Activated T-helper 1 cell treated with anti-CD3 and anti-CD28 coated beads, Interleukin-12 subunit alpha, Interleukin-12 subunit beta, Interleukin-2, Interleukin-4 antibody, amounts not matched to agents 30 ng/mL and 10 ng/mL and 1 ng/mL, durations not matched to agents 14 hours and 24 hours and 36 hours (primary cell): ENCODE measurements around the gene GRIK4. TPM values are rescaled to one million over a fixed set of nuclear protein-coding genes. Genes with fewer than 3 reads are reported as not detected.

Experiments used
- DNase-seq: peaks from one replicate; pipeline ENCODE4 v3.0.0; 2021; ENCODE audit warnings: low spot score
- H3K27ac Mint-ChIP-seq: one replicate; pipeline ENCODE4 v1.8.0; 2021; ENCODE audit warnings: mild to moderate bottlenecking, mixed read lengths
- H3K27me3 Mint-ChIP-seq: one replicate; pipeline ENCODE4 v1.8.0; 2022; ENCODE audit warnings: mild to moderate bottlenecking, moderate library complexity, mixed read lengths; ENCODE audit not compliant: insufficient read depth
- H3K36me3 Mint-ChIP-seq: one replicate; pipeline ENCODE4 v1.8.0; 2021; ENCODE audit warnings: low read depth, mixed read lengths
- H3K4me1 Mint-ChIP-seq: one replicate; pipeline ENCODE4 v1.8.0; 2021; ENCODE audit warnings: low read depth, mixed read lengths
- H3K4me3 Mint-ChIP-seq: one replicate; pipeline ENCODE4 v1.8.0; 2021; ENCODE audit warnings: mild to moderate bottlenecking, moderate library complexity, mixed read lengths
- H3K9me3 Mint-ChIP-seq: one replicate; pipeline ENCODE4 v1.8.0; 2021; ENCODE audit warnings: mixed read lengths
- intact Hi-C: fragments of 100-400 bp; cut with micrococcal nuclease; formaldehyde crosslinking; loops from one replicate; pipeline ENCODE4 v1.15.1; 2024
- total RNA-seq: library from RNA; stranded (reverse); gene quantifications from 2 replicates; pipeline ENCODE4 v1.2.3, GENCODE V29; 2022

Gene GRIK4
- total RNA-seq, 1 donor from 2014 or later = 0.16 TPM

DNA sequence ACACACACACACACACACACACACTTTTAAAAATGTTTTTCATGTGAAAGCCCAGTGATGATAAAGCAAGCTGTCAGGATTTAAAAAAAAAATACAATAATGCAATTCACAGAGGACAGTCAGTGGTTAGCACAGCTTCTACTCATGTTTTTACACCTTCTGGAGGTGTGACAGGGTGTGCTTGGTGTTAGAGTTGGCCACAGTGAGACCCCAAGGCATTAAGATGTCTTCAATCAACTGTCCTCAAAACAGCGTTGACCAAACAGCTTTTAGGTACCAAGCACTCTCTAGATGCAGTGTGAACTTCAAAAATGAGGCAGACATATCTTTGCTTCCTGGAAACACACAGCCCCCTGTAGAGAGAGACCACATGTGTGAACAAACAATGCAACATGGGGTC is 346.0 kb downstream of the GRIK4 start:
- Mint-ChIP-seq H3K36me3 (no peaks in the 10 kb centered on the region), H3K27ac (no peak overlapping the region), H3K27me3 (peaks cover 3% of the 10 kb centered on the region), H3K4me3 (no peak overlapping the region), H3K9me3 (no peaks in the 10 kb centered on the region), H3K4me1 (no peaks in the 10 kb centered on the region)
- DNase-seq = no peak
- intact Hi-C loops = no loop called here

DNA sequence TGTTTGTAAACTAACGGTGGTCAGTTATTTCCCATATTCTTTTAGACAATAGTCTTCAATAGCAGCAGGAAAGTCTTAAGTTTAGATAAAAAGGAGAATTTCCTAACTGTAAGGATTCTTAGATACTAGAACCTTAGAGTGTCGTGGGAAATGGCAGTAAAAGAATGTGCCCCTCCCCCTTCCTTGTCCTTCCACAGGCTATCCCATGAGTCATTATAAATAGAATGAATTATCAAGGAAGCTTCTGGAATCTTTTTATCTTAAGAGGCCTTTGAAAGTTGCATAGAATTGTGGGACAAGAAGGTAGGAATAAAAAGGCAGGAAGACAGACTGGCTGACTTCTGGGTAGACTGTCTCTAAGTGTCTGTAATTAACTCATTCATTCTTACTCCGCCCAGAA is 347.2 kb downstream of the GRIK4 start:
- Mint-ChIP-seq H3K9me3 (no peaks in the 10 kb centered on the region), H3K4me3 (no peak overlapping the region), H3K4me1 (no peaks in the 10 kb centered on the region), H3K27me3 (peaks cover 3% of the 10 kb centered on the region), H3K27ac (no peak overlapping the region), H3K36me3 (no peaks in the 10 kb centered on the region)
- intact Hi-C loops = no loop called here
- DNase-seq = no peak

DNA sequence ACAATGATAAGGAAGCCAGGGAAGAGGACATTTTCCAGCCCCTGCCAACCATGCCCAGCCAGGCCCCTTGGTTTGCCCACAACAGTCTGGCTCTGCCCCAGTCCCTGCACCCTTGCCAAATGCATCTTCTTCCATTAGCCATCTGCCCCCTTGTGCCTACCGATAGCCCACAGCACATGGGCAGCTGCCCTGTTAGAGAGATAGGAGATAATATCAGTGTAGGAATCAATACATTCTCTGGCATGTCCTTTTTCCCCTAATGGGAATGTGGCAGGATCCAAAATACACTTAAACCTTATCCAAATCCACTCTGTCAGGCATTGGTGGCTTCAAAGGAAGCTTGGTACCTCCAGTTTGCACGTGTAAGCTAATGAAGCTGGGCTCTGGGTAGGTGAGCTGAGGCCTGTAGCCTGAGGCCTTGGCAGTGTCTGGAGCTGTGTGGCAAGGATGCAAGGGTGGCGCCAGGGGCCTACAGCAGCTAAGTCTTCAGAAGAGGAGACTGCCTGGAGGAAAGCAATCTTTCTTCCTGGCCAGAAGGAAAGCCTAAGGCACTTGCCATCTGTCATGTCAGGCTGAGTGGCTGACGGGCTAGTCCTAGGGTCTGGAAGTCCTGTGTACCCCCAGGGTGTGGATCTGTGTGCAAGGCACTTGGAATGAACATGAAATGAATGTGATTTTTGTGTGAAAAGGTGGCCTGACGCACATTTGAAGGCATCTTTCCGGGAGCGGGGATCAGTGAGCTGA is 348.2 kb downstream of the GRIK4 start:
- H3K4me1 Mint-ChIP-seq = no peaks in the 10 kb centered on the region
- H3K27ac Mint-ChIP-seq = no peak overlapping the region
- H3K4me3 Mint-ChIP-seq = no peak overlapping the region
- peaks cover 3% of the 10 kb centered on the region for H3K27me3 Mint-ChIP-seq
- H3K36me3 Mint-ChIP-seq = no peaks in the 10 kb centered on the region
- intact Hi-C loops = no loop called here
- no peaks in the 10 kb centered on the region for H3K9me3 Mint-ChIP-seq
- no peak for DNase-seq

DNA sequence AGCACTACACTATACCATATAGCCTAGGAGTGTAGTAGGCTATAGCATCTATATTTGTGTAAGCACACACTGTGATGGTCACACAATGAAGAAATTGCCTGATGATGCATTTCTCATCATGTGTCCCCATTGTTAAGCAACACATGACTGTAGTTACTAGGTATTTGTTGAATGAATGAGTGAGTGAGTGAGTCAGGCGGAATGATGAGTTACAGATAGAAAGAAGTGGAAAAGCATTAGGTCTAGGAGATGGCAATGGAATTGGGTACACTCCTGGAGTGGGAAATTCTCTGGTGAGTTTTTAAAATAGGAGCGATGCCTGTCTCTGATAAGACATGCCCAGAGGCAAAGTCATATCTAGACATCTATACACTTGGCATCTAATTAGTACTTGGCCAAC is 351.8 kb downstream of the GRIK4 start:
- H3K4me1 Mint-ChIP-seq = no peaks in the 10 kb centered on the region
- intact Hi-C loops = no loop called here
- H3K9me3 Mint-ChIP-seq = no peaks in the 10 kb centered on the region
- H3K4me3 Mint-ChIP-seq = no peak overlapping the region
- H3K36me3 Mint-ChIP-seq = no peaks in the 10 kb centered on the region
- no peak for DNase-seq
- no peak overlapping the region for H3K27ac Mint-ChIP-seq
- no peaks in the 10 kb centered on the region for H3K27me3 Mint-ChIP-seq

DNA sequence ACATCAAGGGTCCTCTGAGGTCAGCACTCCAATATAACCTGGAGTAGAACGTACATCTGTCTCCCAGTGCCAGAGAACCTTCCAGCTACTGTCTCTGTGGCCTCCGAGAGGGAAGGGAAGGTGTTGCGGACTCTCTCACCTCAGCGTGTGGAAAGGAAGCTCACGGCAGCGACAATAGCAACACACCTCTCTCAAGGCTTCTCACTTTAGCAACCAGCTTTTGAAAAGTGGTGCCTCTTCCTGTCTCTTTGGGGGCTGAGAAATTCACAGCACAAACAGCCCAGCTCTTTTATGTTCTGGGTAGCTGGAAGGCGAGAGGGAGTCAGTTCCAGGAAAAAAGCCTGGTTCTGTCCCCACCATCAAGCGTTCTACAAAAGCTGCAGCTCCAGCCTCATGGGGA is 355.5 kb downstream of the GRIK4 start:
- Mint-ChIP-seq H3K27ac (no peak overlapping the region), H3K4me1 (no peaks in the 10 kb centered on the region), H3K36me3 (no peaks in the 10 kb centered on the region)

DNA sequence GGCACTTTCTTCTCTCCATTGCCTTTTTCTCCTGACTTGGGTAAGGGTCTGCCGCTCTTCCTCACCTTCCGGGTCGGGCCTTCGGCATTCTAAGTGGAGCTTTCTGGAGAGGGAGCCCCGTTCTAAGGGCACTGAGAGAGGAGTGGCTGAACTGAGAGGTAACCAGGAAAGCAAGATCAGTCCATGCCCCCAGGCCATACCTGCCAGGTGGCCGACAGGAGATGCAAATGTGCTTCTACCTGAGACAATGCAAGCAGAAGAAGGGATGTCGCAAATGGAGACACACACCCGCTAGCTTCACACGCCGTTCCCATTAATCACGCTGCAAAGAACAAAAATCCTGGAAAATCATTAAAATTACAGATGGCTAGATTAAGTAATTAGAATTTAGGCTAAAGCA is 356.0 kb downstream of the GRIK4 start:
- H3K36me3 Mint-ChIP-seq = no peaks in the 10 kb centered on the region
- DNase-seq = no peak
- H3K4me3 Mint-ChIP-seq = no peak overlapping the region

More for the DNA sequence above, 355.5 kb downstream of the GRIK4 start:
- intact Hi-C loops = no loop called here
- Mint-ChIP-seq H3K9me3 (no peaks in the 10 kb centered on the region), H3K27me3 (peaks cover 3% of the 10 kb centered on the region), H3K4me3 (no peak overlapping the region)
- DNase-seq = no peak

DNA sequence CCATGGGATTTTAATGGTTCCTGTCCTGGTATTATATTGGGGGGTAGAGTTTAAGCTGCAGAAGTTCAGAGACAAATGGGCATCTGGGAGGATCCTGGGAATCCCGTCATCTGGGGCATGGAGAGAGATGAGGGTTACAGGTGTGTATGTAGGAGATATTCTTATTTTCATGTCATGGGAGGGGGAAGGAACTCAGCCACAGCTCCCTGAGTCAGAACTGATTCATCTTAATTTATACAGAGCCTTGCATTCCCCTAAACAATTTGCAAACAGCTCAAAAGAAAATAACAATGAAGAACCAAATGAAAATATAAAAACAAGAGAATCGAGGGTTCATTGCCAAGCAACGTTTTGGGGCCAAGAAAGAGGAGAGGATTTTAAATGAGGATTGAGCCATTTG is 356.4 kb downstream of the GRIK4 start:
- no peaks in the 10 kb centered on the region for H3K4me1 Mint-ChIP-seq
- H3K4me3 Mint-ChIP-seq = no peak overlapping the region
- H3K9me3 Mint-ChIP-seq = no peaks in the 10 kb centered on the region
- H3K27ac Mint-ChIP-seq = no peak overlapping the region
- intact Hi-C loops = no loop called here
- H3K36me3 Mint-ChIP-seq = no peaks in the 10 kb centered on the region
- DNase-seq = no peak
- H3K27me3 Mint-ChIP-seq = peaks cover 3% of the 10 kb centered on the region

More for the DNA sequence above, 356.0 kb downstream of the GRIK4 start:
- intact Hi-C loops = no loop called here
- Mint-ChIP-seq H3K27ac (no peak overlapping the region), H3K4me1 (no peaks in the 10 kb centered on the region), H3K27me3 (peaks cover 3% of the 10 kb centered on the region), H3K9me3 (no peaks in the 10 kb centered on the region)

DNA sequence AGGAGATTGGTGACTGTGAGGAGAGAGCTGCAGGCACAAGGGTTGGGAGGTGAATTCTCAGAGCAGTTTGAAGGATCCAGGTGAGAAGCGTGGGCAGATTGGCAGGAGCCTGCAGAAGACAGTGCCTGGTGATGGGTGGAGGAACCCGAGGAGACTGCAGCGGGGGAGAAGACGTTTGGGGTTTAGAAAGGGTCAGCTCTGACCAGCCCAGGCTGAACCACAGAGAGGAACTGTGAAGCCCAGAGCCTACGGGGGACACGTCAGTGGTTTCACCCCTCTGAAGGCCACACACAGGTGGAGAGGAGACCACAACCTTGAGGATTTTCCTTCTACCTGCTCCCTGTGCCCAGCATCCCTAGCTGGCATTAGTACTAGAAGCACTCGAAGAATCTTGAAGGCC is 357.5 kb downstream of the GRIK4 start:
- H3K27me3 Mint-ChIP-seq = peaks cover 6% of the 10 kb centered on the region
- H3K4me1 Mint-ChIP-seq = no peaks in the 10 kb centered on the region
- no peak for DNase-seq
- intact Hi-C loops = no loop called here
- no peak overlapping the region for H3K27ac Mint-ChIP-seq
- no peak overlapping the region for H3K4me3 Mint-ChIP-seq
- no peaks in the 10 kb centered on the region for H3K36me3 Mint-ChIP-seq
- no peaks in the 10 kb centered on the region for H3K9me3 Mint-ChIP-seq

DNA sequence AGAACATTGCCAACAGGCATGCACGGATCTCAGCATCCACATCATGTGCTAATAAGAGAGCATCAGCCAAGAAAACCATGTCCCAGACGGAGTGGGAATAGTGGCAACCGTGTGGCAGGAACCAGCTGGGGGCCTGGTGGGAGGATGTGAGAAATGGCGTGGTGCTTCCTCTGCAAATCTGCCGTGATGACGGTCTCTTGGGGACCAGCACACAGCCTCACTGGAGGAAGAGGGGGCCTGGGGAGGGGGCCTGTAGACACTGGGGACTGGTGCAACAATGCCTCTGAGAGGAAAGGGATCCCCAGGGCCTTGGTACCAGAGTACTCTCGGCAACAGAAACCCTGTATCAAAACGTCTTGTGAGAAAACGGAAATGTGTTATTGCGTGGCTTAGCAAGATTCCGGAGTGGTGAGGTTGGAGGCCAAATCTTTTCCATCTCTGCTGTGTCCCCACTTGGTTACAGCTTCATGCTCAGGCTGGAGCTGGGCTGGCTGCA is 358.0 kb downstream of the GRIK4 start:
- H3K9me3 Mint-ChIP-seq = no peaks in the 10 kb centered on the region
- no peaks in the 10 kb centered on the region for H3K36me3 Mint-ChIP-seq
- H3K4me3 Mint-ChIP-seq = no peak overlapping the region
- intact Hi-C loops = no loop called here
- no peak for DNase-seq
- no peak overlapping the region for H3K27ac Mint-ChIP-seq
- H3K27me3 Mint-ChIP-seq = peaks cover 6% of the 10 kb centered on the region
- no peaks in the 10 kb centered on the region for H3K4me1 Mint-ChIP-seq

DNA sequence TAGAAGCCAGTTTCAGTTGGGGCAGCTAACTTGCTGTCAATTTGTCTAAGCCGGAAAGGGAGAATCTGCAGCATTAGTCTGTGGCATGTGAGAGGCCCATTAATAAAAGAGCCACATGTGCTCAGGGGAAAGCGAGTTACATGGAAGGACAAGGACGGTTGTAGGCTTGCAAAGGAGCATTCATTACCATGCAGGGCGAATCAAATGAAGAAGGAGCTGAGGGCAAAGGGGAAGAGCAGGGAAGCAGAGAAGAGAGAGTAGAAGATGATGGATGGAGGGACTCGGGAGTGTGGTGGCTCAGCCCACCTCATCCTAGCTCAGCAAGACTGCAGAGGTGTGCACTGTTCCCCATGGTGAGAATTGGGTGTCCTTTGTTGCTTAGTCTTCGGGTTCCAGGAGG is 359.6 kb downstream of the GRIK4 start:
- Mint-ChIP-seq H3K9me3 (peaks cover 1% of the 10 kb centered on the region), H3K4me3 (no peak overlapping the region), H3K27ac (no peak overlapping the region), H3K36me3 (no peaks in the 10 kb centered on the region), H3K4me1 (no peaks in the 10 kb centered on the region), H3K27me3 (peaks cover 6% of the 10 kb centered on the region)
- intact Hi-C loops = no loop called here
- no peak for DNase-seq

DNA sequence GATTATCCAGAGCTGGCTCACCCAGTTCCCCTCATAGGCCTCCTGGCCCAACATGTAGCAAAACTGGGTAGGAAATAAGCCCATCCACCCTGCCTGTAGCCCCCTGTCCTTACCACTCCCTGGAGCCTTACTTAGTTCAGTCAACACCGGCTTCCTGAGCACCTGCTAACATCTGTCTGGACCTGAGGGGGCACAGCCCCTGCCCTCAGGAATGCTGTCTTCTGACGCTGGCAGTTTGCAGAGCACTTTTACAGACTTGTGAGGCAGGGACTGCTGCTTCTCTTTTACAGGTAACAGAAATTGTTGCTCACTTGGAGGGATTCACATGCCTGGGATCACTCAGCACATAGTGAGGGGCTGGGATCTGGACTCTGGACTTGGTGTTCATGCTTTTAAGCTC is 360.4 kb downstream of the GRIK4 start:
- no peaks in the 10 kb centered on the region for H3K4me1 Mint-ChIP-seq
- peaks cover 6% of the 10 kb centered on the region for H3K27me3 Mint-ChIP-seq
- intact Hi-C loops = no loop called here
- no peak for DNase-seq
- H3K9me3 Mint-ChIP-seq = peaks cover 4% of the 10 kb centered on the region
- H3K27ac Mint-ChIP-seq = no peak overlapping the region
- H3K36me3 Mint-ChIP-seq = no peaks in the 10 kb centered on the region
- no peak overlapping the region for H3K4me3 Mint-ChIP-seq

DNA sequence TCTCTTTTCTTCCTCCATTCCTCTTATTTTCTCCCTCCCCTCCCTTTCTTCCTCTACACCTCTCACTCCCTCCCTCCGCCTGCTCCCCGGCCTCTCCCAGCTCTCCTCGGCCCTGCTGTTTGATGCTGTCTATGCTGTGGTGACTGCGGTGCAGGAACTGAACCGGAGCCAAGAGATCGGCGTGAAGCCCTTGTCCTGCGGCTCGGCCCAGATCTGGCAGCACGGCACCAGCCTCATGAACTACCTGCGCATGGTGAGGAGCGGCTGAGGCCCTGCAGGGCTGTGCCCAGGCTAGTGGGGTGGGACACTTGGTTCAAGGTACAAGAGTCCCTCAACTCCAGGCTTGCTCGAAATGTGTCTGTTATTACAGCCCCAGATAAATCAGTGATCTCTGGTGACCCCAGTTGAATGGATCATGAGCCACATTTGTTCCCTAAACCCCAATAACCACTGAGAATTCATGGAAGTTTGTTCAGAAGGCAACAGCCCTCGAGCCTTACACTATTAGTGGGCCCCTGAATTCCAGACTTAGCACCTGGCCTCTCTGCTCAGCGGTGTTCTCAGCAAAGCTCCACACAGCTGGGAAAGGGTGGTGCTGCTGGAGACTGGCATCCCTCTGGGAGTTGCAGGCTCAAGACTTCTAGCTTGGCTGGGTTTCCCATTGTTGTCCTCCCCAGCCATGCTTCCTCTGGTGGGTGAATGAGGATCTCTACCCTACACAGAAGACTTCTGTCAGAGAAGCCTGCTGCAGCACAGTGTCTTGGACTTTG is 362.6 kb downstream of the GRIK4 start:
- H3K27me3 Mint-ChIP-seq = peaks cover 6% of the 10 kb centered on the region
- H3K4me3 Mint-ChIP-seq = no peak overlapping the region
- H3K36me3 Mint-ChIP-seq = no peaks in the 10 kb centered on the region
- DNase-seq = no peak
- H3K27ac Mint-ChIP-seq = no peak overlapping the region
- intact Hi-C loops = no loop called here
- no peaks in the 10 kb centered on the region for H3K4me1 Mint-ChIP-seq
- H3K9me3 Mint-ChIP-seq = peaks cover 4% of the 10 kb centered on the region

DNA sequence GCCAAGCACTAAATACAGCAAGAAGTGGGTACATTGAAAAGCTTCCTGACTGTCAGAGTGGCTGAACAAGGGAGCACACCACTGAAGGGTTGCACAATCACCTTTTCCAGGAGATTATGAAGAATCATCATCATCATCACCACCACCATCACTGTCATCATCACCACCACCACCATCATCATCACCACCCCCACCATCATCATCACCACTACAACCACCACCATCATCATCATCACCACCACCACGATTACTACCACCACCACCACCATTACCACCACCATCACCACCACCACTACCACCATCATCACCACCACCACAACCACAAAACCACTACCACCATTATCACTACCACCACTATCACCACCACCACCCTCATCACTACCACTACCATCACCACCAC is 364.4 kb downstream of the GRIK4 start:
- Mint-ChIP-seq H3K4me1 (no peaks in the 10 kb centered on the region), H3K27ac (no peak overlapping the region), H3K27me3 (peaks cover 6% of the 10 kb centered on the region), H3K36me3 (no peaks in the 10 kb centered on the region), H3K4me3 (no peak overlapping the region), H3K9me3 (peaks cover 4% of the 10 kb centered on the region)
- DNase-seq = no peak
- intact Hi-C loops = no loop called here
